G401 (cell line): ENCODE results near the gene FCN1. TPM values are rescaled to one million over a fixed set of nuclear protein-coding genes. Genes with fewer than 3 reads are reported as not detected.

Source experiments
- DNase-seq: peaks from one replicate; pipeline ENCODE4 v3.0.0-alpha.2; 2015; ENCODE audit warnings: low spot score
- in situ Hi-C: cut with HindIII; loops from 2 replicates; pipeline ENCODE4 v1.10.0; 2016; ENCODE audit warnings: low sequenced_read_pairs, mixed read lengths
- total RNA-seq: library from RNA; depleted of rRNA; stranded (reverse); fragments of >200 nt; shearing (Covaris generic); gene quantifications from 2 replicates; pipeline ENCODE4 v1.2.3, GENCODE V29; 2014

FCN1 gene
- total RNA-seq, 1 experiment from 2014 or later: not detected

- no peak for DNase-seq
- in situ Hi-C loops: no loop called here
These were observed 32.6 kb downstream of the FCN1 start for GRCh38 chr9:134885001-134885678.

- no peak for DNase-seq
- in situ Hi-C loops: no loop called here
These were observed 33.2 kb downstream of the FCN1 start for GRCh38 chr9:134884492-134884891.

- in situ Hi-C loops: no loop called here
- no peak for DNase-seq
These were observed 34.5 kb downstream of the FCN1 start for GRCh38 chr9:134883040-134883782.

GRCh38 chr9:134882204-134882785 lies 35.4 kb downstream of the FCN1 start:
- DNase-seq: no peak
- in situ Hi-C loops: no loop called here

- in situ Hi-C loops: no loop called here
- DNase-seq: no peak
These were observed 36.4 kb downstream of the FCN1 start for GRCh38 chr9:134881313-134881670.

- DNase-seq: no peak
- in situ Hi-C loops: no loop called here
These were observed 37.0 kb downstream of the FCN1 start, which contains the start of gene FCN2 for GRCh38 chr9:134880484-134881312. TSS of gene FCN2 (plus strand) at chr9:134880810. CDS start at chr9:134880822, 12 bp downstream.

GRCh38 chr9:134879664-134880483 lies 37.8 kb downstream of the FCN1 start:
- no peak for DNase-seq
- in situ Hi-C loops: no loop called here

GRCh38 chr9:134877541-134877940 lies 40.2 kb downstream of the FCN1 start:
- no peak for DNase-seq
- in situ Hi-C loops: no loop called here

- DNase-seq: no peak
- in situ Hi-C loops: no loop called here
These were observed 42.3 kb downstream of the FCN1 start for GRCh38 chr9:134875371-134875770.

GRCh38 chr9:134872482-134873231 lies 45.1 kb downstream of the FCN1 start:
- DNase-seq: no peak
- in situ Hi-C loops: no loop called here

- in situ Hi-C loops: no loop called here
- no peak for DNase-seq
These were observed 45.9 kb downstream of the FCN1 start for GRCh38 chr9:134871697-134872340.

GRCh38 chr9:134870746-134871662 lies 46.7 kb downstream of the FCN1 start:
- in situ Hi-C loops: no loop called here
- DNase-seq: no peak

- in situ Hi-C loops: no loop called here
- no peak for DNase-seq
These were observed 47.4 kb downstream of the FCN1 start for GRCh38 chr9:134870301-134870694.

- in situ Hi-C loops: no loop called here
- DNase-seq: no peak
These were observed 48.0 kb downstream of the FCN1 start for GRCh38 chr9:134869554-134870300.

- DNase-seq: no peak
- in situ Hi-C loops: no loop called here
These were observed 48.8 kb downstream of the FCN1 start for GRCh38 chr9:134868751-134869553.
